ENCODE data around the gene PLK3. TPM values are rescaled to one million over a fixed set of nuclear protein-coding genes. Genes with fewer than 3 reads are reported as not detected.
A peak's percentile ranks its signal among the peaks of the same experiment; 100 is the strongest.
"Not testable (repeated sequence)": the region's sequence is repeated elsewhere in the genome, so short reads cannot be mapped to it uniquely, and the experiment has no call there.

Gene PLK3
- total RNA-seq, 1 experiment from 2014 or later: 11.8 TPM

DNA sequence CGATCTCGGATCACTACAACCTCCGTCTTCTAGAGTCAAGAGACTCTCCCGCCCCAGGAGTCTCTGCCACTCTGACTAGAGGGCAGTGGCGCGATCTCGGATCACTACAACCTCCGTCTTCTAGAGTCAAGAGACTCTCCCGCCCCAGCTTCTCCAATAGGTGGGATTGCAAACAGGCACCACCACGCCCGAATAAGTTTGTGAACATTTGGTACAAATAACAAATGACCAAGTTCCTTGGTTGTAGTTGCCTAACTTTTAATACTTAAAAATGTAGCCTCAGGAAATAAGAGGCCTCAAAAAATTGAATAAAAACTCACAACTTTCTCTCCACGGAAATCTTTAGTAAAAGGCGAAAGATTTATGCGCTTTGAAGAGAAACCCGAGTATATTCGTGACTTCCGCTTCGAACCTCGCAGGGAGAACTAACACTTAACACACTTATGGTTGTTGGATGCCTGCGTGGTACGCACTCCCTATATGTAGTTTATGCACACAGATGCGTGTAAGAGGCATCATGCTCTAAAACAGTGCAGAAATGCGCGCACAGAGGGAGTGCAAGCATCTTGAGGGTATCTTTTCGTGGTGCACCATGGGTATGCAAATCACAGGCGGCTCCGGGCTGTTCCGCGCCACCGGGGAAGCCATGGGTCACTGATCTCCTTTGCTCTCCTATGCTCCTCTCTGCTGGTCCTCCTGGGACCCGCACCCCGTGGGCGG, 19.6 kb downstream of the PLK3 start:
- H3K27me3 ChIP-seq (ENCODE audit: low read length): no peaks in the 10 kb centered on the region
- H3K79me2 ChIP-seq (ENCODE audit: low read length): no peaks in the 10 kb centered on the region
- peak overlapping the region; percentile 69 for H2AFZ ChIP-seq (ENCODE audit: low read length)
- H3K36me3 ChIP-seq (ENCODE audit: insufficient read depth, low read length): no peaks in the 10 kb centered on the region
- no peaks in the 10 kb centered on the region for H3K9me3 ChIP-seq (ENCODE audit: low read length)
- no peaks in the 10 kb centered on the region for H4K20me1 ChIP-seq (ENCODE audit: insufficient read depth, low read depth, low read length)
- H3K4me1 ChIP-seq (ENCODE audit: low read length): peaks cover 26% of the 10 kb centered on the region
- peak overlapping the region; percentile 91 for H3K27ac ChIP-seq (ENCODE audit: low read length)
- peak overlapping the region; percentile 69 for H3K4me3 ChIP-seq (ENCODE audit: low read length)
- H3K9me2 ChIP-seq (replicated peaks; ENCODE audit: insufficient read depth, low read length): no peaks in the 10 kb centered on the region
- H3K4me2 ChIP-seq (ENCODE audit: low read depth, low read length, poor library complexity, severe bottlenecking): peak overlapping the region; percentile 89
- H3K9ac ChIP-seq (ENCODE audit: low read length): peak overlapping the region; percentile 76
- peak; percentile 93 for DNase-seq

GRCh38 chr1:44820328-44821239, 20.4 kb downstream of the PLK3 start:
- H3K9me3 ChIP-seq (ENCODE audit: low read length): no peaks in the 10 kb centered on the region
- peaks cover 26% of the 10 kb centered on the region for H3K4me1 ChIP-seq (ENCODE audit: low read length)
- H4K20me1 ChIP-seq (ENCODE audit: insufficient read depth, low read depth, low read length): no peaks in the 10 kb centered on the region
- H3K79me2 ChIP-seq (ENCODE audit: low read length): no peaks in the 10 kb centered on the region
- no peaks in the 10 kb centered on the region for H3K36me3 ChIP-seq (ENCODE audit: insufficient read depth, low read length)
- no peaks in the 10 kb centered on the region for H3K9me2 ChIP-seq (replicated peaks; ENCODE audit: insufficient read depth, low read length)
- H2AFZ ChIP-seq (ENCODE audit: low read length): peak overlapping the region; percentile 69
- peak overlapping the region; percentile 76 for H3K9ac ChIP-seq (ENCODE audit: low read length)
- peak overlapping the region; percentile 91 for H3K27ac ChIP-seq (ENCODE audit: low read length)
- H3K4me2 ChIP-seq (ENCODE audit: low read depth, low read length, poor library complexity, severe bottlenecking): peak overlapping the region; percentile 89
- H3K27me3 ChIP-seq (ENCODE audit: low read length): no peaks in the 10 kb centered on the region
- no peak for DNase-seq
- peak overlapping the region; percentile 69 for H3K4me3 ChIP-seq (ENCODE audit: low read length)

DNA sequence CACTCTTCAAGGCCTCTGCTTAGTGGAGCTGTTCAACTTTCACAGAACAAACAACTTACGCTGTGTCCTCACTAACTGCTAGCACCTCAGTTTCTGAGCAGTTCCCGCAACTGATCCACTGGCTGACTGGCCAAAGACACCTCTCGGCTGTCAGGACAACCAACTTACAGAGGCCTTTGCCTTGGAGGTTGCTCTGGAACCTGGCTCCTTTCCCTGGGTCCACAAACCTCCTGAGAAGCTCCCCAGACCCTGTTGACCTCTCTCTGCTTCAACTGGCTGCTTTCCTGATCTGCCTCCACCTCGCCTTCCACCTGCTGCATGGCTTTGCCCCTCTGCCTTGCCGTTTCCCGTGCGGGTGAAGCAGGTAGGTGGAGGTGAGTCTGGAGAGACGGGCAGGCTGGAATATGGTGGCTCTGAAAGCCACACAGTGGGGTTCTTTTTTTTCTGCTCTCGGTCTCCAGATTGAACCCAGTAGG, 21.1 kb downstream of the PLK3 start:
- no peak overlapping the region for H3K27ac ChIP-seq (ENCODE audit: low read length)
- no peaks in the 10 kb centered on the region for H4K20me1 ChIP-seq (ENCODE audit: insufficient read depth, low read depth, low read length)
- no peak overlapping the region for H3K9ac ChIP-seq (ENCODE audit: low read length)
- no peaks in the 10 kb centered on the region for H3K9me3 ChIP-seq (ENCODE audit: low read length)
- no peaks in the 10 kb centered on the region for H3K36me3 ChIP-seq (ENCODE audit: insufficient read depth, low read length)
- no peak overlapping the region for H3K4me3 ChIP-seq (ENCODE audit: low read length)
- no peak overlapping the region for H2AFZ ChIP-seq (ENCODE audit: low read length)
- no peak for DNase-seq
- no peaks in the 10 kb centered on the region for H3K79me2 ChIP-seq (ENCODE audit: low read length)
- peaks cover 26% of the 10 kb centered on the region for H3K4me1 ChIP-seq (ENCODE audit: low read length)
- H3K9me2 ChIP-seq (replicated peaks; ENCODE audit: insufficient read depth, low read length): no peaks in the 10 kb centered on the region
- no peaks in the 10 kb centered on the region for H3K27me3 ChIP-seq (ENCODE audit: low read length)
- no peak overlapping the region for H3K4me2 ChIP-seq (ENCODE audit: low read depth, low read length, poor library complexity, severe bottlenecking)

DNA sequence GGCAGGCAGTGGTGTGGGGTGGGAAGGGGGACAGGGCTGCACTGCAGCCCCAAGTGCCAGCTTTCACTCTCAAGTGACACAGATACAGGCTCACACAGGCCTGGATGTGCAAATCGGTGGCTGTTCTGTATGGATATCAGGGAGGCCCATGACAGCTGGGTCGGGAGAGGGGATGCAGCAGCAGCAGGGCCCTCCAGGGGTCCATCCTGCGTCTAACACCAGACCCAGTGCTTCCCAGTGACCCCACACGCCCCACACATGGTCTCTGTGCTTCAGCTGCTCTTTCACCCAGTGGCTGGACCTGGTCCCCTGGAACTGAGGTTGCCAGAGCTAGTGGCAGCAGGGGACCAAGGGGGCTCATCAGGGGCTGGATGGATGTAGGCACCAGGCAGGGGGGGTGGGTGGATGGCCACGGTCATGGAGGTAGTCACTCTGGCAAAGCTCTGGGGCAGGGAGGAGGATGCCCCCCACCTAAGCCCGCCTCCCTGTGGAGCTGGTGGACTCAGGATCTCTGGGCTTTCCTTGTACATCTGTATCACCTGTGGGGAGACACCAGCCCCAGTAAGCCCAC, 22.0 kb downstream of the PLK3 start:
- no peaks in the 10 kb centered on the region for H4K20me1 ChIP-seq (ENCODE audit: insufficient read depth, low read depth, low read length)
- DNase-seq: no peak
- H3K27ac ChIP-seq (ENCODE audit: low read length): no peak overlapping the region
- H3K4me3 ChIP-seq (ENCODE audit: low read length): no peak overlapping the region
- no peaks in the 10 kb centered on the region for H3K27me3 ChIP-seq (ENCODE audit: low read length)
- no peak overlapping the region for H3K9ac ChIP-seq (ENCODE audit: low read length)
- H3K4me2 ChIP-seq (ENCODE audit: low read depth, low read length, poor library complexity, severe bottlenecking): no peak overlapping the region
- no peaks in the 10 kb centered on the region for H3K79me2 ChIP-seq (ENCODE audit: low read length)
- H3K36me3 ChIP-seq (ENCODE audit: insufficient read depth, low read length): no peaks in the 10 kb centered on the region
- H3K4me1 ChIP-seq (ENCODE audit: low read length): peaks cover 26% of the 10 kb centered on the region
- no peaks in the 10 kb centered on the region for H3K9me3 ChIP-seq (ENCODE audit: low read length)
- H2AFZ ChIP-seq (ENCODE audit: low read length): no peak overlapping the region
- H3K9me2 ChIP-seq (replicated peaks; ENCODE audit: insufficient read depth, low read length): no peaks in the 10 kb centered on the region

DNA sequence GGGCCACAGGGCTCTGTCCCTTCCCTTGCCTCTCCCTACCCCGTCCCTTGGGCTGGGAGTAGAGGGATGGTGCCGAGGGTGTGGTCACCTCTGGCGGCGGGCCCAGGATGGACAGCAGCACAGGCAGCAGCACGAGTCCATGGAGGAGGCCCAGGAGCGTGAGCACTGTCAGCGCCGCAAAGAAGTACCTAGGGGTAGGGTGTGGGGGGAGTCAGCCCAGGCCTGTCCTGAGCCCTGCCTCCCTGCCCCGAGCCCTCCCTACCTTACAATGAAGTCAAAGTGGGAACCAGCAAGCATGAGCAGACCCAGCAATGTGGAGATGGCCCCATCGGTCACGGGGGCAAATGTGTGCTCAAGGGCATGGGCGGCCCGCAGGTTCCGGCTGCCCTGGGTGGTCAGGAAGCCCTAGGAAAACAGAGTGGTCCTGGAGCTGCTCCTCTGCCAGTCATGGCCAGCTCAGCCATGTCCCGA, 22.8 kb downstream of the PLK3 start:
- Histone ChIP-seq H3K4me3 (ENCODE audit: low read length) (no peak overlapping the region), H3K27me3 (ENCODE audit: low read length) (no peaks in the 10 kb centered on the region), H3K9me3 (ENCODE audit: low read length) (no peaks in the 10 kb centered on the region), H3K36me3 (ENCODE audit: insufficient read depth, low read length) (no peaks in the 10 kb centered on the region), H3K79me2 (ENCODE audit: low read length) (no peaks in the 10 kb centered on the region), H3K4me2 (ENCODE audit: low read depth, low read length, poor library complexity, severe bottlenecking) (no peak overlapping the region), H3K4me1 (ENCODE audit: low read length) (peaks cover 25% of the 10 kb centered on the region), H3K9me2 (replicated peaks; ENCODE audit: insufficient read depth, low read length) (no peaks in the 10 kb centered on the region), H2AFZ (ENCODE audit: low read length) (no peak overlapping the region), H4K20me1 (ENCODE audit: insufficient read depth, low read depth, low read length) (no peaks in the 10 kb centered on the region), H3K27ac (ENCODE audit: low read length) (no peak overlapping the region), H3K9ac (ENCODE audit: low read length) (no peak overlapping the region)
- DNase-seq: no peak

- not testable (repeated sequence) for H3K4me3 ChIP-seq (ENCODE audit: low read length); H3K9me3 ChIP-seq (ENCODE audit: low read length); H3K9me2 ChIP-seq (replicated peaks; ENCODE audit: insufficient read depth, low read length); H3K36me3 ChIP-seq (ENCODE audit: insufficient read depth, low read length); H3K4me2 ChIP-seq (ENCODE audit: low read depth, low read length, poor library complexity, severe bottlenecking); H2AFZ ChIP-seq (ENCODE audit: low read length); DNase-seq; H3K27me3 ChIP-seq (ENCODE audit: low read length); H4K20me1 ChIP-seq (ENCODE audit: insufficient read depth, low read depth, low read length); H3K27ac ChIP-seq (ENCODE audit: low read length); H3K79me2 ChIP-seq (ENCODE audit: low read length); H3K9ac ChIP-seq (ENCODE audit: low read length)
- peaks cover 14% of the 10 kb centered on the region for H3K4me1 ChIP-seq (ENCODE audit: low read length)
Measured at GRCh38 chr1:44824392-44824791, 24.2 kb downstream of the PLK3 start.

DNA sequence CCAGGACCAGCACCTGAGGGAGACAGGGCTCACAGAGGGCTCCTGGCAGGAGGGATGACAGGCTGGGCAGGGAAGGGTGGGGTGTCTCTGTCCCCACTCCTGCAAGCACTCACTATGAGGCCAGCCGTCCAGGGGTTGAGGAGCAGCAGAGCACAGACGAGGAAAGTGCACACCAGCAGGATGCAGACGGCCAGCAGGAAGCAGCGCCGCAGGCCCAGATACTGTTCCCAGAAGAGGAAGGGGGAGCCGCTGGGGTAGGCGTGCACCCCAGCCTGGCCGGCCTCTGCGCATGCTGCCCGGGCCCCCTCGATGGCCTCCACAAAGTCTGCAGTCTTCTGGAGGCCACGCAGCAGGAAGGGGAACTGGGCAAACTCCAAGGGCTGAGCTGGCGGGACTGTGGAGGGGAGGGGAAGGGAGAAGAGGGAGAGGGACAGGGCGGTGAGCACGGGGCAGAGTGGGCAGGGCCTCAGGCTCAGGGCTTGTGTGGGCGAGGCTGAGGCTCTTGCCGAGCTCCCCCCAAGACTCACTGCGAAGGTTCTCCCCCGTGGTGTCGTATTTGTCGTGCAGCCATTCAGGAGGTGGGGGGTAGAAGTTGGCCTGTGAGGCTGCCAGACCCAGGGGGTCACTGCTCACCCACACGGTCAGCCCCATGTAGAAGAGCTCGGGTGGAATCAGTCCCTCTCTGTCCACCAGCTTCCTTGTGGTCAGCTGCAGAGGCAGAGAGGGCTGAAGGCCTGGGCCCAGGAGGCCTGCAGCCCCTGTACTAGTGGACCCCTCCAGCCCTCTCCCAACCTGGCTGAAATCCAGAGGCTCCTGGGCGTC, 26.4 kb downstream of the PLK3 start:
- Histone ChIP-seq H3K4me1 (ENCODE audit: low read length) (no peaks in the 10 kb centered on the region), H3K79me2 (ENCODE audit: low read length) (no peaks in the 10 kb centered on the region), H3K36me3 (ENCODE audit: insufficient read depth, low read length) (no peaks in the 10 kb centered on the region), H2AFZ (ENCODE audit: low read length) (no peak overlapping the region), H3K27me3 (ENCODE audit: low read length) (no peaks in the 10 kb centered on the region), H4K20me1 (ENCODE audit: insufficient read depth, low read depth, low read length) (no peaks in the 10 kb centered on the region), H3K27ac (ENCODE audit: low read length) (no peak overlapping the region), H3K4me3 (ENCODE audit: low read length) (no peak overlapping the region), H3K4me2 (ENCODE audit: low read depth, low read length, poor library complexity, severe bottlenecking) (no peak overlapping the region), H3K9me3 (ENCODE audit: low read length) (no peaks in the 10 kb centered on the region), H3K9me2 (replicated peaks; ENCODE audit: insufficient read depth, low read length) (no peaks in the 10 kb centered on the region), H3K9ac (ENCODE audit: low read length) (no peak overlapping the region)
- DNase-seq: no peak

Data from Karpas-422 (cell line).